HepG2 (cell line): ENCODE measurements around the gene PDLIM7. TPM values are rescaled to one million over a fixed set of nuclear protein-coding genes. Genes with fewer than 3 reads are reported as not detected.

ENCODE experiments used
- ATF3 ChIP-seq: sonication (generic); formaldehyde crosslinking; IDR thresholded peaks from 2 replicates; pipeline ENCODE4 v1.4.0; 2020; ENCODE audit warnings: missing genetic modification reagents
- EED ChIP-seq: sonication (generic); formaldehyde crosslinking; IDR thresholded peaks from 2 replicates; pipeline ENCODE4 v1.5.0; 2020; ENCODE audit warnings: mild to moderate bottlenecking, missing genetic modification reagents
- ESRRA ChIP-seq: sonication (generic); formaldehyde crosslinking; IDR thresholded peaks from 2 replicates; pipeline ENCODE4 v1.5.1; 2020; ENCODE audit warnings: mild to moderate bottlenecking, low read depth, missing genetic modification reagents
- GATA4 ChIP-seq: sonication (generic); IDR thresholded peaks from 2 replicates; pipeline ENCODE4 v1.6.1; 2016; ENCODE audit warnings: antibody characterized with exemption, low read depth, borderline replicate concordance
- KLF12 ChIP-seq: sonication (generic); formaldehyde crosslinking; IDR thresholded peaks from 2 replicates; pipeline ENCODE4 v1.4.0; 2020; ENCODE audit warnings: missing genetic modification reagents, borderline replicate concordance
- KLF16 ChIP-seq, 2 experiments: sonication (generic) in 1 of 2; formaldehyde crosslinking in 1 of 2; IDR thresholded peaks; 2 replicates each; pipeline versions ENCODE4 v1.6.1 to v1.8.0; 2016 to 2023; ENCODE audit warnings: missing genetic modification reagents in 2 of 2, missing compliant biosample characterization in 1 of 2
- MAX ChIP-seq: IDR thresholded peaks from 2 replicates; pipeline ENCODE4 v1.6.1; 2012; ENCODE audit warnings: inconsistent platforms
- MEIS1 ChIP-seq: sonication (generic); formaldehyde crosslinking; IDR thresholded peaks from 2 replicates; pipeline ENCODE4 v1.9.0; 2021; ENCODE audit warnings: mild to moderate bottlenecking, missing genetic modification reagents, moderate library complexity, borderline replicate concordance
- PREB ChIP-seq: sonication (generic); formaldehyde crosslinking; IDR thresholded peaks from 2 replicates; pipeline ENCODE4 v1.4.0; 2020; ENCODE audit warnings: missing genetic modification reagents
- SALL1 ChIP-seq: sonication (generic); formaldehyde crosslinking; IDR thresholded peaks from 2 replicates; pipeline ENCODE4 v1.8.0; 2022; ENCODE audit warnings: mild to moderate bottlenecking, missing genetic modification reagents
- SKI ChIP-seq: fragments of 450-650 bp; IDR thresholded peaks from one replicate; pipeline ENCODE4 v1.6.1; 2018; ENCODE audit warnings: mild to moderate bottlenecking; ENCODE audit not compliant: partially characterized antibody
- SYNCRIP ChIP-seq: fragments of 200-400 bp; formaldehyde crosslinking; IDR thresholded peaks from 2 replicates; pipeline ENCODE4 v1.6.1; 2018; ENCODE audit warnings: mild to moderate bottlenecking, low read depth, low read length; ENCODE audit not compliant: insufficient read depth
- TEAD3 ChIP-seq: optimal IDR thresholded peaks from 2 replicates; pipeline ENCODE3; 2016; ENCODE audit warnings: borderline replicate concordance
- TRAFD1 ChIP-seq: sonication (generic); formaldehyde crosslinking; IDR thresholded peaks from 2 replicates; pipeline ENCODE4 v1.5.1; 2020; ENCODE audit warnings: missing genetic modification reagents, mild to moderate bottlenecking, borderline replicate concordance
- ZFX ChIP-seq: sonication (generic); formaldehyde crosslinking; IDR thresholded peaks from 2 replicates; pipeline ENCODE4 v1.4.0; 2020; ENCODE audit warnings: mild to moderate bottlenecking, low read depth, missing genetic modification reagents, moderate library complexity
- ZNF260 ChIP-seq: sonication (generic); formaldehyde crosslinking; IDR thresholded peaks from 2 replicates; pipeline ENCODE4 v1.4.0; 2020; ENCODE audit warnings: missing genetic modification reagents, low read depth, mild to moderate bottlenecking, borderline replicate concordance
- ZNF556 ChIP-seq: sonication (generic); formaldehyde crosslinking; IDR thresholded peaks from 2 replicates; pipeline ENCODE4 v1.4.0; 2020; ENCODE audit warnings: mild to moderate bottlenecking, missing genetic modification reagents, borderline replicate concordance
- ZNF609 ChIP-seq: sonication (generic); formaldehyde crosslinking; IDR thresholded peaks from 2 replicates; pipeline ENCODE4 v1.4.0; 2020; ENCODE audit warnings: mild to moderate bottlenecking, missing genetic modification reagents, borderline replicate concordance
- polyA plus RNA-seq, 8 experiments: library from polyadenylated mRNA; depleted of rRNA in 3 of 8; stranded (reverse) in 7 of 8; unstranded in 1 of 8; fragments of >200 nt; fragmentation: Illumina TruSeq in 4 of 8; extraction: Trizol in 4 of 8; gene quantifications; 2 replicates each; pipeline versions ENCODE4 v1.2.1 to v1.2.3, GENCODE V29; 2011 to 2016; ENCODE audit warnings: low read depth in 4 of 8, missing spikeins in 1 of 8, mixed read lengths in 1 of 8; ENCODE audit not compliant: insufficient read depth in 1 of 8
- total RNA-seq, 5 experiments: library from RNA; depleted of rRNA; stranded (reverse); fragments of >200 nt; fragmentation: Illumina TruSeq; extraction: Trizol; gene quantifications; 2 replicates each; pipeline ENCODE4 v1.2.3, GENCODE V29; 2016; ENCODE audit warnings: low read depth in 1 of 5

Gene PDLIM7
- total and polyA plus RNA-seq, 2 of the 13 experiments (the other 11 are each of a cell fraction or from before 2014, with no cell fraction given), result 21.1 to 31.3 TPM

GRCh38 chr5:177434942-177435738 lies 62.3 kb downstream of the PDLIM7 start (continued):
- TF ChIP-seq ZNF556 (CRISPR knock-in tag) (peak; percentile 22; the same call in 1 of the 2 replicates), SKI (no peak), TEAD3 (CRISPR knock-in tag) (peak; percentile 87), ZNF260 (CRISPR knock-in tag) (no peak), SALL1 (CRISPR knock-in tag) (no peak), PREB (CRISPR knock-in tag) (no peak), SYNCRIP (no peak), TRAFD1 (CRISPR knock-in tag) (no peak), ATF3 (CRISPR knock-in tag) (no peak), MAX (peak; percentile 26; the same call in 1 of the 2 replicates), KLF12 (CRISPR knock-in tag) (no peak), ZFX (CRISPR knock-in tag) (peak; percentile 53; the same call in 1 of the 2 replicates), ZNF609 (CRISPR knock-in tag) (no peak; the same call in 1 of the 2 replicates), KLF16 (CRISPR knock-in tag; IDR thresholded peaks at IDR 0.05) (0 out of 4 replicates have a peak, but pooled peaks of 1 of the 2 experiments have one; percentile 25), ESRRA (no peak), GATA4 (0 out of 2 replicates have a peak, but pooled peaks have one; percentile 13), EED (CRISPR knock-in tag) (0 out of 2 replicates have a peak, but pooled peaks have one; percentile 53), MEIS1 (CRISPR knock-in tag) (peak; percentile 80; the same call in 1 of the 2 replicates)
